Measurements from ENCODE around the gene ATXN1.

DNA sequence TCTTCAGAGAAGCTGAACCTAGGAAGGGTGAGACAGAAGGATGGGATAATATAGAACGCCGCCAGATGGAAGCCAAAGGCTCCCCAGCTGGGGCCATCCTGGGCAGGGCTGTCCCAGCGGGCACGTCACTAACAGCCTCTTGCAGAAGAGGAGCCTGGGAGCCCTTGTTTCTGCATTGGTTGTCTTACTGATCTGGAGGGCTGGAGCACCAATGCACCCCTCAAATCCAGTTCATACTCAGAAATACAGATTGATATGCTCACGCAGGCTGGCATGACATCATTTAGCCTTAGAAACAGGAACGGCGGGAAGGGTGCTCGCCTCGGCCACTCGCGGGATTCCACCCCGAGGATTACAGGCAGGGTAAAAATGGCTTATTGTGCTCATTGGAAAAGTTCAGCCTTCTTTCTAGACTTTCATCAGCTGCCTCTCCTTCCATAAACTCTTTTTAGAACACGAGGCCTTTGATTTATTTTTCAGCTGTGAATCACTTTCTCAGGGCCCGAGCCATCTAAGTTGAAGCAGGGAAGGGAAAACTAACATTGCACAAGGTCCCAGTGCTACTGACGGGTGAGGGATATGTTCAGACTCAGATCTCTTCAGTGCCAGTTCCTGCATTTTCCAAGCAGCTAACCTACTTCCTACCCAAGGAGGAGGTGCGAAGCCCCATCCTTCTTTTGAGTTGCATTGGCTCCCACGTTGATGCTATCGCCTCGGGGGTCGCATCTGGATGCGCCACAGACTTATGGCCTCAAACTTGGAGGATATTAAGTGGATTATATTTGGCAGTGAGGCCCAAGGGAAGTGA, 440.5 kb downstream of the ATXN1 start:
- no peak for TF ChIP-seq JUN (IDR thresholded peaks at IDR 0.05; ENCODE audit: low read depth, low read length)
- no peak for TF ChIP-seq POLR2A (IDR thresholded peaks at IDR 0.05; ENCODE audit: control extremely low read depth in 1 of 2, low read depth in 2 of 2, low read length in 2 of 2)
- TF ChIP-seq, protein P1, sequence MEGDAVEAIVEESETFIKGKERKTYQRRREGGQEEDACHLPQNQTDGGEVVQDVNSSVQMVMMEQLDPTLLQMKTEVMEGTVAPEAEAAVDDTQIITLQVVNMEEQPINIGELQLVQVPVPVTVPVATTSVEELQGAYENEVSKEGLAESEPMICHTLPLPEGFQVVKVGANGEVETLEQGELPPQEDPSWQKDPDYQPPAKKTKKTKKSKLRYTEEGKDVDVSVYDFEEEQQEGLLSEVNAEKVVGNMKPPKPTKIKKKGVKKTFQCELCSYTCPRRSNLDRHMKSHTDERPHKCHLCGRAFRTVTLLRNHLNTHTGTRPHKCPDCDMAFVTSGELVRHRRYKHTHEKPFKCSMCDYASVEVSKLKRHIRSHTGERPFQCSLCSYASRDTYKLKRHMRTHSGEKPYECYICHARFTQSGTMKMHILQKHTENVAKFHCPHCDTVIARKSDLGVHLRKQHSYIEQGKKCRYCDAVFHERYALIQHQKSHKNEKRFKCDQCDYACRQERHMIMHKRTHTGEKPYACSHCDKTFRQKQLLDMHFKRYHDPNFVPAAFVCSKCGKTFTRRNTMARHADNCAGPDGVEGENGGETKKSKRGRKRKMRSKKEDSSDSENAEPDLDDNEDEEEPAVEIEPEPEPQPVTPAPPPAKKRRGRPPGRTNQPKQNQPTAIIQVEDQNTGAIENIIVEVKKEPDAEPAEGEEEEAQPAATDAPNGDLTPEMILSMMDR (IDR thresholded peaks at IDR 0.05; ENCODE audit: control extremely low read depth in 1 of 3, insufficient read depth in 1 of 3, low read depth in 1 of 3, low read length in 3 of 3), result no peak
- TF ChIP-seq HDAC2 (IDR thresholded peaks at IDR 0.05; ENCODE audit: borderline replicate concordance in 1 of 2, low read depth in 2 of 2, low read length in 2 of 2), result no peak
- TF ChIP-seq, protein P2, sequence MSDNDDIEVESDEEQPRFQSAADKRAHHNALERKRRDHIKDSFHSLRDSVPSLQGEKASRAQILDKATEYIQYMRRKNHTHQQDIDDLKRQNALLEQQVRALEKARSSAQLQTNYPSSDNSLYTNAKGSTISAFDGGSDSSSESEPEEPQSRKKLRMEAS (IDR thresholded peaks at IDR 0.05), result no peak
- TF ChIP-seq CREB1 (IDR thresholded peaks at IDR 0.05), result no peak
- no peak for TF ChIP-seq RXRA (IDR thresholded peaks at IDR 0.05; ENCODE audit: insufficient read depth, low read depth, low read length)
